NCI-H69 (cell line): ENCODE data around the gene FRAS1.
"Not testable (repeated sequence)": the region's sequence is repeated elsewhere in the genome, so short reads cannot be mapped to it uniquely, and the experiment has no call there.

Experiments used
- DNase-seq: peaks from one replicate; lab custom pipeline; 2025; lab: John Stamatoyannopoulos, UW

Gene FRAS1

DNA sequence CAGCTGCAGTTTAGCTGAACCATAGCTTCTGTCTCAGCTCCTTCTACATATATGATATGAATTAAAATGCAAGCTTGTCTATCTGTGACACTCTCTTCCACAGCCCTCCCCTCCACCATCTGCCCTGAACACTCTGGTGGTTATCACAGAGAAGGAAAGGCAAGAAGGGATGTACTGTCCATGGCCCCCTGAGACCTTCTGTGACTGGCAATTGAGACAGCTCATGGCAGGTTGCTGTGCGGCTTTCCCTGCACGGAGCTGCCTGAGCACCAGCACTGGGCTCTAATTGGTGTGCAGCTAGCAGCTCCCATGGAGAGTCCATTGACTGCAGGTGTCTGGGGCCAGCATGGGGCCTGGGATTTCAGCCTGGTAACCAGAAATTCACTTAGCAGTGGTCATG, 384.6 kb downstream of the FRAS1 start:
- peak; percentile 63 for DNase-seq

DNA sequence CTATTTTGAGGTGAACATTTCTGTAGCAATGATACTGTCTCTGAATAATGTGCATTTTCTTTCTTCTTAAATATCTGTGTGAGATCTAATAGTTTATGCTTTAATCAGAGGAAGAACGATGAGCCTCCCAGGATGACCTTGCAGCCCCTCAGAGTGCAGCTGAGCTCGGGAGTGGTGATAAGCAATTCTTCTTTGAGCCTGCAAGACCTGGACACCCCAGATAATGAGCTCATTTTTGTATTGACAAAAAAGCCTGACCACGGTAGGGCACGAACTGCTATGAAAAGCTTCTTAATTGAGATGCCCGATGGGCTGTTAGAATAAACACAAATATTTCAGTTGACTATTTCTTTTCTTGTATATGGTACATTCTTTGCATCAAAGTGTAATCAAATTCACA, 389.5 kb downstream of the FRAS1 start:
- no peak for DNase-seq

DNA sequence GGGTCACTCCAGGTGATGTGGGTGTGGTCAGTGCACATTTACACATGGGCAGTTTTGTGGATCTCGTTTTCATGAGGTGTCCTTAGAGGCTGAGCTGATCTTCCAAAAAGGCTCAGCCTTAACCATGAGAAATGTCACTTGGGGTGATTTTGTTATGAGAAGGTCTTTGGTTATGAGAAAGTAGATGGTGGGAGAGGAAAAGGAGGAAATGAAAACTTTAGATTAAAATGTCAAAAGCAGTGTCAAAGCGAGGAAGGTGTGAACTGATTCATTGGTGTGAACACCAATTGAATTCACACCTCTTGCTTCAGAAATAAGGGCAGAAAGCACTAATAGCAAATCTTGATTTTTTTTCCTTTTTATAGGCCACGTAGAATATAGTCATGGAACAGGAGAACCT, 394.3 kb downstream of the FRAS1 start:
- no peak for DNase-seq

DNA sequence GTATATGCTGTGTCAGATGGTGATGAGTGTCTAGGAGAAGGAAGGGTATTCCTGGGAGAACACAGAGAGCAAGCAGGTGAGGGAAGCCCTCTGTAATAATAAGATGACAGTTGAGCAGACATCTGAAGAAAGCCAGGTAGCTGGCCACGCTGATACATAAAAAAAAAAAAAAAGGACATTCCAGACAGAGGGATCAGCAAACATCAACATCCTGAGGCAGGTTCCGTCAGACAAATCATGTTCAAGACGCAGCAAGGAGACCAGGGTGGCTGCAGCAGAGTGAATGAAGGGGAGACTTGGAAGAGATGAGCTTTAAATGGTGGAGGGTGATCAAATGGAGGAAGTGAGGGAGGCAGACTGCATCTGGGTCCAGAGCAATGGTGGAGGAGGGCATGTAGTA, 396.9 kb downstream of the FRAS1 start:
- DNase-seq = no peak

DNA sequence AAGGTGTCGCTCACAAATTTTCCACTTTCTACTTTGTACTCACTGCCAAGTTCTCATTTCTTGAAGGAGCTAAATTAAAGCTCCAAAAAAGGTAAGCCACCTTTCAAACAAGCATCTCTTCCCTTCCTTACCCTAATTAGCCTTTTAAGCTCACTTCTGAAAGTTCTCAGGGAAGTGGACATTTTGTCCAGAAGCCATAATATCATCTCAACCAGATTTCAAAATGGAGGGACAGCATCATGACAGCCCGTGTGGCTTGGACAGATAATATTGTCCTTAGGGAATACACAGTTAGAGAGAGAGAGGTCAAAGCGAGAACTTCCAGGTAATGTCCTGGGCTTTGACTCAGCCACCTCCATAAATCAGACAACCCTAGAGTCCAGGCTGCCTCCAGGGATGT, 400.6 kb downstream of the FRAS1 start:
- no peak for DNase-seq

DNA sequence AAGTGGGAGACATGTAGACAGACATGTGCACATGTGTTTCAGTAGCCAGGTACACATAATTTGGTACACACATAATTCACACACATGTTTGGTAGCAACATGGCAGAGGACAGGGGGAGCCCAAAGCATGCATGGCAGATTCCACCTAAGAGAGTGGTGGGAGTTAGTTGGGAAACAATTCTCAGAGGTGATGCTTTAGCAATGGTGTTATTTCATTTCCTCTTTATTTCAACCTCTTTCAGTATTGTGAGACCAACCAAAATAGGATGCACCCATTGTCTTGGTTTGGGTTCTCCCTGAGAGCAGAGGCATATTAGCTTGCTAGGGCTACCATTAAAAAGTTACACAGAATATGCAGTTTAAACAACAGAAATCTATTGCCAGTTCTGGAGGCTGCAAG, 402.2 kb downstream of the FRAS1 start:
- DNase-seq = no peak

DNA sequence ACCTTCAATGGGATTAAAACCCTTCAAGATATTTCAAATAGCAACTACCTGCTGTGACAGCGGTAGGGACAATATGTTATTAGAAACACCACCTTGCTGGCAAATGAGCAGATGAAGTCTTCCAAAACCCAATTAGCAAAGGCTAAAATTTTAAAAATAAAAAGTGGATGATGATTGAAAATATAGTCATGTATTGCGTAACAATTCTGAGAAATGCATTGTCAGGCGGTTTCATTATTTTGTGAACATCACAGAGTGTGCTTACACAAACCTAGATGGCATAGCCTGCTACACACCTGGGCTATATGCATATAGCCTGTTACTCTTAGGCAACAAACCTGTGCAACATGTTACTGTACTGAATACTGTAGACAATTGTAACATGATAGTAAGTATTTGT, 403.2 kb downstream of the FRAS1 start:
- DNase-seq = no peak

DNA sequence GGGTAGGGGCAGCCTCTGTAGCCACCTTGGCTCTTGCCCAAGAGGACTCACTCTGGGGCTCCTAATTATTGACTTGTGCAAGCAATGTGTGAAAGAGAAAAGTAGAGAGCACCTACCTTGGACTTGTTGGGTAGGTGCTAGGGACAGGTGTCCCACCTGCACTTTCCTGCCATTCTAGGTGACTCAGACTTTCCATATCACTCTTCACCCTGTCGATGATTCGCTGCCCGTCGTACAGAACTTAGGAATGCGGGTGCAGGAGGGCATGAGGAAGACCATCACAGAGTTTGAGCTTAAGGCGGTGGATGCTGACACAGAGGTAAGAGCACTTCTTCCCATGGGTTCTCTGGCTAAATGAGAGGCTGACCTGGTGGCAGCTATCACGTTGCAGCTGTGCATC, 407.1 kb downstream of the FRAS1 start:
- no peak for DNase-seq

DNA sequence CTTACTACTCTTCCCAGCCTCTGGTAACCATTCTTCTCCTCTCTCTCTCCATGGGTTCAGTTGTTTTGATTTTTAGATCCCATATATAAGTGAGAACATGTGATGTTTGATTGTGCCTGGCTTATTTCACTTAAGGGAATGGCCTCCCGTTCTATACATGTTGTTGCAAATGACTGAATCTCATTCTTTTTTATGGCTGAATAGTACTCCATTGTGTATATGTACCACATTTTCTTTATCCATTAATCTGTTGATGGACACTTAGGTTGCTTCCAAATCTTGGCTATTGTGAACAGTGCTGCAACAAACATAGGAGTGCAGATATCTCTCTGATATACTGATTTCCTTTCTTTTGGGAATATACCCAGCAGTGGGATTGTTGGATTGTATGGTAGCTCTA, 410.1 kb downstream of the FRAS1 start:
- not testable (repeated sequence) for DNase-seq

DNA sequence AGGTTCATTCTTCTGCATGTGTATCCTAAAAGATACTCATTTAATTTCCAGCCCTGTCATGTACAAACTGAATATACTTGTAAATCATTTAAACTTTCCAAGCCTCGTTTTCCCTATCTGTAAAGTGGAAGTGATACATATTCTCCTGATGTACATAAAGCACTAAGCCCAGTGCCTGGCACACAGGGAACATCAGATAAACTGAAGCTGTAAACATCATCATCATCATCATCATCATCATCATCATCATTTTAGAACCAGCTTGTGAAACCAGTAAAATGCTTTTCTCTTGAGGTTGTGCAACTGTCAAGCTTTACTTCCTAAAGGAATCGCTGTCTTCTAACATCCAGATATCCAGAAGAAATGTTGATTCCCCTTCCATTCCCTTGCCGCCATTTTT, 411.1 kb downstream of the FRAS1 start:
- DNase-seq = no peak

DNA sequence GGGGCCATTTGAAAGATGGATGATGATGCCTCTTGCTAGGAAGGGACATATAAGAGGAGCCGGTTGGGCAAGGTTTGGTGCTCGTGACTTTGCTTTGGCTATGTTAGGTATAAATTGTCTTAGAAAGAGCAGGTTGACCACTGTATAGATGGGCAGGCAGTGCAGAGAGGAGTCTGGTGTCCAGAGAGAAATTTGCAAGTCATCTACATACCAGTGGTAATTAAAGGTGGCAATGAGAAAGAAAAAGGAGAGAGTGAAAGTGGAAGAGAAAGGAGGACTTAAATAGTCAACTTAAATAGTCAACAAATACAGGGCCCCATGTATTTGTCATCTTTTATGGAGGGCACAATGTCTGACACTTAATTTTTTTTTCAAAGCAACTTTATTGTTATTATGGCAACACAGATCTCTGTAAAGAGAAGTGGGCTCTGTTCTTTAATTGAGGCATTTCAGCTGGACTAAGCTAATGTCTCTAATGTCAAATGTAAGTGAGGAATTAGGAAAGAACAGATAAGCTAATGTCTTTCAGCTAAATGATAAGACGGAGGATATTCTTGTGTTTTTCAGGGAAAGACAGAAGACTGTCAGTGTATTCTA, 419.1 kb downstream of the FRAS1 start:
- DNase-seq = no peak

DNA sequence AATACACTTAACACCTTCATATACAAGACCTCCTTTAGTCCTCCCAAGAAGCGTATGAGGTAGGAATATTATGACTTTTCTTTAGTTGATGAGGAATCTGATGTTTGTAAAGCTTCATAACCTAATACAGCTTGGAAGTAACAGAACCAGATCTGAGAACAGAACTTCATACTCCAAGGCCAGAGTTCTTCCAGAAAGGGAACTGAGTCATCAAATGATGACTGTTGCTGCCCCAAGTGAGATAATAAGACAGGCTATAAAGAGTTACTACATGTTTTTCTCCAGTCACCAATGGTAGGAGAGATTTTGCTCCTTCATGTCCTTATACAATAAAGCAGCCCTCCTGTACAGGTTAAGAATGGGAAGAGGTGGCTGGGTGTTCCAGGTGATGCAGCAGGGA, 420.2 kb downstream of the FRAS1 start:
- DNase-seq = no peak

DNA sequence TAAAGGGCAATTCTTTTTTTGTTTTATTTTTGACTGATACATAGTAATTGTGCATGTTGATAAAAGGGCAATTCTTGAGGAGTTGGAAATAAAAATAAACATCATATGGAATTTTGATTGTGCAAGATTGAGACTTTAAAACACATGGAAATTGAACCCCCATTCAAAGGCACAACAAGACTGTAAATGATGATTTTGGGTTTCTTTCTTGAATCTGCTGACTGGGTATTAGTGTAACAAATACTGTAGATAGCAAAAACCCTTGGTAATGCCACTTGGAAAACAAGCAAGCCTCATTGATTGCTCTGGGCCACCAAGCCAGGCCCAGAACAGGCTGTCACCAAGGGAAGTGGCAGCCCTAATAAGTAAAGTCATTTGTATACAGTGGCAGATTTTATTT, 421.4 kb downstream of the FRAS1 start:
- DNase-seq = no peak

DNA sequence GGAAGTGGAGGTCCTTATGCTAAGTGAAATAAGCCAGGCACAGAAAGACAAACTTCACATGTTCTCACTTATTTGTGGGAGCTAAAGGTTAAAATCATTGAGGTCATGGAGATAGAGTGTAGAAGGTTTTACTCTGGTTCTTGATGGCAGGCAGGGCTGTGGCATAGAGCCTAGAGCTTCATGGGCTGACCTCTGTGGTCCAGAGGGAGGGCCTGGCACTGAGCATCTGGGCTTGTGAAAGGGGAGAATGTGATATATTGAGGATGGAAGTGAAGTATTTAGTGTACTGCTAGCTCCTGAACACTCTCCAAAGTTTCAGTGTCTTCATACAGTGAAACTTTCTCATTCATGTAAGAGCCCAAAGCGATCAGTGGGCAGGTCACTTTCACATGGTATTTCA, 423.2 kb downstream of the FRAS1 start:
- no peak for DNase-seq

DNA sequence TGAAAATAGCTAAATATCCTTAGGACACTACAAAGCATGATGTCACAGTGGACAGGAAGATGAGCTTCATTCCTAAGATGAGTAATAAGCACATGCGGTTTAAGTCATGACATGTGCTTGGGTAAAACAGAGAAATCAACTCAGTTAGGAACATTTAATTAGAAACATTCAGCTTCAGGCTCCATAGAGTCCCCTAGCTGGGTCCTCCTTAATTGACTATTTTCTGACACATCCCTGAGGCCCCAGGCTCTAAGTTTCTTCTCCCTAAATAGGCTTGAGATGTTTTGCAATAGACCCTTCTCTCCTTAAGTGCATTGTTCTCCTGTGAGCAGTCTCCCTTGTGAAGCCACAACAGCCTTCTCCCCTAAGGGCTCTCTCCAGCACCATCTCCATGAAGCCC, 424.1 kb downstream of the FRAS1 start:
- no peak for DNase-seq

DNA sequence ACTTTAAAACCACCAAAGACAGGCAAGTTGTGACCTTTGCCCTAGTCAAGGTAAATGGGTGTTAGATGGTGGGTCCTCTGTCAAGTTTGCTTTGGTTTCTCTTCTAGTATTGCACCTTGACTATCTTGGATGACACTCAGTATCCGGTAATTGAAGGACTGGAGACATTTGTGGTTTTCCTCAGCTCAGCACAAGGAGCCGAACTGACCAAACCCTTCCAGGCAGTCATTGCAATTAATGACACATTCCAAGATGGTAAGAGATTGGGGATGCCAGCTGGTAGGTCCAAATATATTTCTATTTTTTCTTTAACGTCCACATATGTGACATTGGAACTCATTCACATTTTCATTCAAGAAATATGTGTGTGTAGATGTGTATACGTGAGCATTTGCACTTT, 425.2 kb downstream of the FRAS1 start:
- DNase-seq = no peak

DNA sequence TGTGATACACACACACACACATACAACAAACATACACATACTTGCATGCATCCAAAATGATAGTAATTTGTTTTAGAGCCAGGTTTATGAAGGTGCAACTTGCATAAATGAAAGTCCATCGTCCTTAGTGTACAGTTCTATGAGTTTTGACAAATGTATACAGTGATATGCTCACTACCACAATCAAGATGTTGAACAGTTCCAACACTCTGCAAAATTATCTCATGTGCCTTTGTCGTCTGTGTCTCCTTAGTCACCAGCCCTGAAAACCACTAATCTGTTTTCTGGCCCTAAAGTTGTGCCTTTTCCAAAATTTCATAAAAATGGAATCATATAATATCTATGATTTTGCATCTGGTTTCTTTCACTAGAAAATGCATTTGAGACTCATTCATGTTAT, 426.7 kb downstream of the FRAS1 start:
- no peak for DNase-seq

DNA sequence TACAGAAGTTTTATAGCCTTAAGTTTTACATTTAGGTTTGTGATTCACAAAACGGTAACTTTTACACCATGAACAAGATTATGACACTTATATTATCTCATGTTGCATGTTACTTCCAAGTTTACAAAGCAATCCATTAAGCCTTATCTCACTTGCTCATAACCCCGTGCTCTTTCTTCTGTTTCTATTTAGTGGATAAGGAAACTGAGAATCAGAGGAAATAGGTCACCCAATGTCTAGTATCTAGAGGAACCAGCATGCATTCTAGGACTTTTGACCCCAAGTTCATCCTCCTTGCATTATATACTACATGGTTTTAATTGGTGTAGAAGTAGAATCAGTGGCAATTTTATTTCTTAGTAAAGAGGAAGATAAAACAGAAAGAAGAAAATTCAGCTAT, 427.5 kb downstream of the FRAS1 start:
- no peak for DNase-seq

DNA sequence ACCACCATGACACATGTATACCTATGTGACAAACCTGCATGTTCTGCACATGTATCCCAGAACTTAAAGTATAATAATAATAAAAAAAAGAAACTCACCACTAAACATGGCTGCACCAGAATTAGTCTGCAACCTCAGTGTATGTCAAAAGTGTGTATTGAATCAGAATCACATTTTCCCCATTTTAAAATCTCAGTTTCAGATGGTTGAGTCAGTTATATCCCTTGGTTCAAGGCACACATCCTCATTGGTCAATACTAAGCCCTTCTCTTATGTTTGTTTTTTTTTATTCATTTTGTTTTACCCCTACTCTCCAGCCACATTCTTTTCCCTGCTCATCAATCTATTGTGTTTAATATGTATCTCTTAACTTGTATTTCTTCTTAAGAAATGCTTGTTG, 436.6 kb downstream of the FRAS1 start:
- no peak for DNase-seq

DNA sequence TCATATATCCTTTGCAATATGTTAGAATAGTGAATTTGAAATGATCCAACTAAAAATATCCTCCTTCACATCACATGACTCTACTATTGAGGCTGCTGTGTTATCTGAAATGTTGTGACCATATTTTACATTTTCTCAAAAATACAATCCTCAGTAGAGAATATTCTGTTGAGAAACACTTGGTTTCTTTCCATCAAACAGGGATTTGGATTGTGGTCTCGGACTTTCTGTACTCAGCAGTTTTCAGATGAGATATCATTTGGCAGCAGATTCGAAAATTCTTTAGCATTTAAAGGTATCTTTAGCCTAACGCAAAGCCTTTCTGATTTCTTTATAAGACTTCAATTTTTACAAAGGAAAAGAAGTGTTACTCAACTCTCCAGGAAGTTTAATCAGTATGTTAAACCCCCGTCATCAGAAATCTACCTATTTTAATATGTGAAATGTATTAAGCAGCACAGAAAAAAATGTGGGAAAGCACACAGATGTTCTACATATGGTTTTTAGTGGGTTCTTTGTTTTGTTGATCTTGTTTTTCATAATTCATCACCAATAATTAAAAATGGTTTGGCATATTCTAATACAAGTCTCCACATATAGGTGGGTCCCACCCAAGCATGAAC, 439.0 kb downstream of the FRAS1 start:
- no peak for DNase-seq

DNA sequence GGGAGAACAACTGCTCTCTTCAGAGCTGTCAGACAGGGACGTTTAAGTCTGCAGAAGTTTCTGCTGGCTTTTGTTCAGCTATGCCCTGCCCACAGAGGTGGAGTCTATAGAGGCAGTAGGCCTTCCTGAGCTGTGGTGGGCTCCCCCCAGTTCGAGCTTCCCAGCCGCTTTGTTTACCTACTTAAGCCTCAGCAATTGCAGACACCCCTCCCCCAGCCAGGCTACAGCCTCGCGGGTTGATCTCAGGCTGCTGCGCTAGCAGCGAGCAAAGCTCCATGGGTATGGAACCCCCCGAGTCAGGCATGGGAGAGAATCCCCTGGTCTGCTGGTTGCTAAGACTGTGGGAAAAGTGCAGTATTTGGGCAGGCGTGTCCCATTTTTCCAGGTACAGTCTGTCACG, 449.1 kb downstream of the FRAS1 start:
- not testable (repeated sequence) for DNase-seq

DNA sequence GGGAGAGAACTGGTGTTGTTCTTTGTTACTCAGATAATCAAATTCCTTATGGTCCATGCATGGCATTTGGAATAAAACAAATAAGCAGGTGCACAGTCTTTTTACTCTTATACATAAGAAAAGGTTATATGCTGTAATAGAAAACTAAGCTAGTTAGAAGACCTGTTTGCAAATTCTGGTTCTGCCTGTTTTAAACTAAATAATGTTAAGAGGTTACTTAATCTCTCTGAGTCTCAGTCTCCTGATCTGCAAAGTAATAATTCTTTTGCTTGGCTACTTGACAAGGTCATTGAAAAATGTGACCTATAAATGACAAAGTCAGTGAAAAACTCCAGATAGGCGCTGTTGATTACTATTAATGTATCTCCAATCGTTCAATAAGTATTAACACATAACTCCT, 451.9 kb downstream of the FRAS1 start:
- no peak for DNase-seq

DNA sequence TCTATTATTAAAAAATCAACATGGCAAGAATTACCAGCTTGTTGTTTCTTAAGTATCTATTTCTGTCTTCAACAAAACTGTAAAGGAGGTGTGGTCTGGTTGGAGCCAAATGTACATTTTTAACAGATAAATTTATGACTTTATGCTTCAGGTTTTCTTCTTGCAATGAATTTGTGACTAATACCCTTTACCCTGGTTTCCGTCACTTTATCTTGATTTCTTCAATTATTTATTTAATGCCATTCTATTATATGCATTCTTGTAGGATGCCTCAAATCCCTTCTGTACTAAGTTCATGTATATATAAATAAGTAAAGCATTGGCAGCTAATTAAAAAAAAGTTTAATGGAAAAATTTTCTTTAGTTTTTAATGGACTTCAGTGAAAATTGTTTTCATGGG, 453.0 kb downstream of the FRAS1 start:
- DNase-seq = no peak

DNA sequence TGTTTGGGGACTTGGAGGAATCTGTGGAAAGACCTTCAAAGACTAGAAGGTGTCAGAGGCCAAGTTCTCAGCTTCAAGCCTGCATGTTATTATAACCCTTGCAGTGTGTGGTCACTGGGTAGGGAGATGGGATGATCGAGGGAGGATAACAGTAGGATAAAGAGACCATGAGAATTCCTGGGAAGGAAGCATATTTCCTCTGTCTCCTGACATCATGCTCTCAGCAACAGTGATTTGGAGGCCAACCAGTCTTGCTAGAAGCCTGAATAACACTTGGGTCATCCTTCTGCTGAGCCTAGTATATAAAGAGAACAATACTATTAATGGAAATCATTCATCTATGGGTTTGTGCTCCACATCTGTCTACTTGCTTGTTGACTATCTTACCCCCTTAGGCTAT, 453.6 kb downstream of the FRAS1 start:
- no peak for DNase-seq
